HCT116 (cell line): ENCODE results near the gene LRBA.

Experiments used
- POLR2A ChIP-seq: IDR thresholded peaks from 2 replicates; pipeline ENCODE4 v1.7.0; 2011; ENCODE audit warnings: borderline replicate concordance; ENCODE audit not compliant: insufficient read depth, insufficient read length; ENCODE audit errors: extremely low read depth
- RAD21 ChIP-seq: IDR thresholded peaks from 2 replicates; pipeline ENCODE4 v1.6.1; 2012; ENCODE audit warnings: low read depth, mild to moderate bottlenecking
- ZFX ChIP-seq: fragments of 450-650 bp; IDR thresholded peaks from 2 replicates; pipeline ENCODE4 v1.6.1; 2017
- TF ChIP-seq, protein P1 (sequence below): IDR thresholded peaks from 2 replicates; pipeline ENCODE4 v1.6.1; 2012

DNA sequence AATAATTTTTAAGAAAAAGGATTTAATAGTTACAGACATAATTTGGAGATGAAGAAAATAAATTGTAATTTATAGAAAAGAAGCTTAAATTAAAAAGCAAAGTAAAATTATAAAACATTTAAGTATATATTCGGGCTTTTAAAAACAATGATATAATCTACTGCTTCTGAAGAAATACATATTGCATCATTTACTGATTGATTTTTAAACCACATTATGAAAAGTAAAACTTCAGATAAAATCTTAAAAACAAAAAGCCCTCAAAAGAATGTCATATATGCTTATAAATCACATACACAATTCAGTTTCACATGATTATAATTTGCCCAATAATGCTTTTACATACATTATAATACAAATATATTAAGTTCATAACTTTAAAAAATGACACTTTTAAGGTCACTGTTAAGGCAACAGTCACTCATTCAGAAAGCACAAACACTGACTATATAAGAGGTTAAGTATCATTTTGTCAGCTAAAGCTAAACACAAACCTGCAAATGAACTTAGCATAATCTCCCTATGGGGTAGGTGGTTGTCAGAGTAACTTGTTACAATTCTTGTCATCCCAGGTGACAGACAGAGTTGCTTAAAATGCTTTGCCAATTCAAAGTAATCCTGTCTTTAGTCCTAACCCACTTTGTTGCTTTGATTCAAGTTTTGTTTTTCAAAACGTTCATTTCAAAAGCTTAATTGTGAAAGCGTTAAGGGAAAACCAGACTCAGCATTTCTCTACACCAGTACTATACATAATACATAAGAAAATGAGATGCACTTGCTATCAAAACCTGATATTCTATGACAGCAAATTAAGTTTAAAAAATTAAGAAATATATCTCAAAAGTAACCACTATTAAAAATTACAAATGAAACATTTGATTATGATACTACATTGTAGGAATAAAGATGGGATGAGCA lies 523.7 kb downstream of the LRBA start:
- TF ChIP-seq POLR2A (no peak), ZFX (no peak), RAD21 (no peak)
- TF ChIP-seq, protein P1, sequence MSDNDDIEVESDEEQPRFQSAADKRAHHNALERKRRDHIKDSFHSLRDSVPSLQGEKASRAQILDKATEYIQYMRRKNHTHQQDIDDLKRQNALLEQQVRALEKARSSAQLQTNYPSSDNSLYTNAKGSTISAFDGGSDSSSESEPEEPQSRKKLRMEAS: no peak
